Measurements from ENCODE around the gene FRMPD4.

The FRMPD4 gene

DNA sequence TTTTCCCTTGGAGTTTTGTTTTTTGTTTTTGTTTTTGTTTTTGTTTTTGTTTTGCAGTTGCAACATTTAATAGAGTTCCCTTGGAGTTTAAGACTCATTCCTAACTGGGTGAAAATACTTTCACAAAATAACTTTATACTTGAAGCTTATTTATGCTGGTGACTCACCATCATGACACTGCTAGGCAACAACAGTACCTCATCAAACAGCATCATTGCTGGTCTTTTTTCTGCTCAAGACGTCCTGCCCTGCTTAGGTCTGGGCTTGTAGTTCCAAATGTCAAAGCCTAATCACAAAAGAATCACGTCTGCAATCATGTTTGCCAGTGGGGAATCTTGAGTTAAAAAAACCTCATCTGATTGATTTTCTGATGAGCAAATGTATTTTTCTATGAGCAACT is 547.3 kb downstream of the FRMPD4 start:
- no peak for DNase-seq
- Histone ChIP-seq H3K36me3 (ENCODE audit: control insufficient read depth in 4 of 4, insufficient read depth in 4 of 4, low read length in 3 of 4) (no peaks in the 10 kb centered on the region), H3K4me1 (ENCODE audit: control extremely low read depth in 1 of 4, control insufficient read depth in 4 of 4, insufficient read depth in 4 of 4, low read length in 3 of 4) (no peaks in the 10 kb centered on the region), H3K9me3 (ENCODE audit: control extremely low read depth in 1 of 5, control insufficient read depth in 4 of 5, insufficient read depth in 2 of 5, low read depth in 1 of 5, low read length in 4 of 5) (peaks cover 0 to 2% (median 0%) of the 10 kb centered on the region in 5 experiments), H3K27ac (ENCODE audit: insufficient read depth in 1 of 2, low read depth in 1 of 2, low read length in 2 of 2, poor library complexity in 1 of 2, severe bottlenecking in 2 of 2) (no peak overlapping the region), H3K4me3 (ENCODE audit: control insufficient read depth in 1 of 7, extremely low read depth in 1 of 7, insufficient read depth in 4 of 7, low read depth in 2 of 7, low read length in 6 of 7) (no peak overlapping the region), H3K27me3 (replicated peaks in 2 of 5; ENCODE audit: control insufficient read depth in 4 of 5, insufficient read depth in 5 of 5, low read length in 4 of 5) (peaks cover 0 to 12% (median 2%) of the 10 kb centered on the region in 5 experiments)
- 50% methylated on average over 1 of the region's 2 CpGs for WGBS (ENCODE audit: insufficient coverage)
- CTCF ChIA-PET, result no interaction called here
- POLR2A ChIA-PET, result no interaction called here

DNA sequence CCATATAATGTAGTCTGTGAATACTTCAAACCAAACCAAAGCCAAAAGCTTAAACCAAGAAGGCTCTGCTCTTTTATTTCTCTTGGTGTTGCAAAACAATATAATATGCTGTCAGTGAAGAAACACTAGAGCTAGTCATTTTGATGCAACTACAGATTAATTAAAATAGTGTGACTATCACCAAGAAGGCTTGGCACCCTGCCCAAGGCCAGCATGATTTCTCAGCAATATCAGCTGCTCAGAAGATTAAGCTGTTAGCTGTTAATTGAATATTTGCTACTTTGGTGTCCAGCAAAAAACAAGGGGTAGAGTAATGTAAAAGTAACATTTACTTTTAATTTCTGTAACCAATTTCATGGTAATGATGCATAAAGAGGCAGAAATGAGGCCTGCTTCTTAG is 548.1 kb downstream of the FRMPD4 start:
- ChIA-PET CTCF (no interaction called here), POLR2A (no interaction called here)
- Histone ChIP-seq H3K4me3 (ENCODE audit: control insufficient read depth in 1 of 7, extremely low read depth in 1 of 7, insufficient read depth in 4 of 7, low read depth in 2 of 7, low read length in 6 of 7) (no peak overlapping the region), H3K36me3 (ENCODE audit: control insufficient read depth in 4 of 4, insufficient read depth in 4 of 4, low read length in 3 of 4) (no peaks in the 10 kb centered on the region), H3K27me3 (replicated peaks in 2 of 5; ENCODE audit: control insufficient read depth in 4 of 5, insufficient read depth in 5 of 5, low read length in 4 of 5) (peaks cover 0 to 12% (median 2%) of the 10 kb centered on the region in 5 experiments), H3K27ac (ENCODE audit: insufficient read depth in 1 of 2, low read depth in 1 of 2, low read length in 2 of 2, poor library complexity in 1 of 2, severe bottlenecking in 2 of 2) (no peak overlapping the region), H3K9me3 (ENCODE audit: control extremely low read depth in 1 of 5, control insufficient read depth in 4 of 5, insufficient read depth in 2 of 5, low read depth in 1 of 5, low read length in 4 of 5) (peaks cover 0 to 2% (median 0%) of the 10 kb centered on the region in 5 experiments), H3K4me1 (ENCODE audit: control extremely low read depth in 1 of 4, control insufficient read depth in 4 of 4, insufficient read depth in 4 of 4, low read length in 3 of 4) (no peaks in the 10 kb centered on the region)
- no peak for DNase-seq

DNA sequence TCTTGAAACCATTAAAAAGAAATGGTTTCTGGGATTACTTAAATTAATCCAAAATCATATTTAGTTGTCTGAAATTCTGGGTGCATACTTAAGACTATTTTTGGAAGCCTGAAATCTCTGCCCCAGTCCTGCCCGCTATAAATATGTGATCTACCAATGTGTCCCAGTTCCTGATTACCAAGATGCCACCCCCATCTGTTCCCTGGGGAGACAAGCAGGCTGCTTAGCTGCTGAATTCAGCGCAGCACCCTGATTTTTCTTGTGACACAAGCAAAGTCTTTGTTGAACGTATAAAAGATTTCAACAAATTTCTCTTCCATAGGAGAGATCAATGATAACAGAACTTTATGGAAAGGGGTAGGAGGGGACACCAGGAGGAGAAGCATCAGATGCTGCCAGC is 552.4 kb downstream of the FRMPD4 start:
- no peaks in the 10 kb centered on the region for H3K36me3 ChIP-seq (ENCODE audit: control insufficient read depth in 4 of 4, insufficient read depth in 4 of 4, low read length in 3 of 4)
- DNase-seq, result no peak
- ChIA-PET POLR2A (no interaction called here), CTCF (interaction anchor here (1.4 kb wide), 1 partner anchor 11 kb away, joined by 4 read pairs; no protein-coding TSS in a partner anchor)
- no peaks in the 10 kb centered on the region for H3K4me1 ChIP-seq (ENCODE audit: control extremely low read depth in 1 of 4, control insufficient read depth in 4 of 4, insufficient read depth in 4 of 4, low read length in 3 of 4)
- WGBS (ENCODE audit: insufficient coverage), result 85% methylated on average over 1 of the region's 3 CpGs
- H3K27me3 ChIP-seq (replicated peaks in 2 of 5; ENCODE audit: control insufficient read depth in 4 of 5, insufficient read depth in 5 of 5, low read length in 4 of 5), result peaks cover 0 to 9% (median 4%) of the 10 kb centered on the region in 5 experiments
- no peak overlapping the region for H3K4me3 ChIP-seq (ENCODE audit: control insufficient read depth in 1 of 7, extremely low read depth in 1 of 7, insufficient read depth in 4 of 7, low read depth in 2 of 7, low read length in 6 of 7)
- H3K9me3 ChIP-seq (ENCODE audit: control extremely low read depth in 1 of 5, control insufficient read depth in 4 of 5, insufficient read depth in 2 of 5, low read depth in 1 of 5, low read length in 4 of 5), result peaks cover 0 to 2% (median 0%) of the 10 kb centered on the region in 5 experiments
- H3K27ac ChIP-seq (ENCODE audit: insufficient read depth in 1 of 2, low read depth in 1 of 2, low read length in 2 of 2, poor library complexity in 1 of 2, severe bottlenecking in 2 of 2), result no peak overlapping the region

DNA sequence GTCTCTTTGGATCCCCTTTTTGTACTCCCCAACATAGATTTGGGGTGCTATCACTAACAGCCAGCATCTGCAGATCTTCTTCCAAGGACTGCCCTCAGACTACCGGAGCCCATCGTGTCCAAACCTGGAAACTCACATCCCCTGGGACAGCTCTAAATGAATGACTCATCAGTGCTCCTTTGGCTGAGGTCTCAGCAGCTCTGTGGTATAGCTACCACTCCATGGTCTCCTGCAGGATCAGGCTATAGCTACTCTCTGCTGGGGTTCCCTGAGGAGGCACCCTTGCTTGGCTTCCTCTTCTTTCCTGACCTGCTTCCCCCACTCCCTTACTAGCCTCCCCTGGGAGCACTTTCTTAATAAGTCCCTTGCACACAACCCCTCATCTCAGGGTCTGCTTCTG is 555.5 kb downstream of the FRMPD4 start:
- POLR2A ChIA-PET, result no interaction called here
- DNase-seq, result no peak

DNA sequence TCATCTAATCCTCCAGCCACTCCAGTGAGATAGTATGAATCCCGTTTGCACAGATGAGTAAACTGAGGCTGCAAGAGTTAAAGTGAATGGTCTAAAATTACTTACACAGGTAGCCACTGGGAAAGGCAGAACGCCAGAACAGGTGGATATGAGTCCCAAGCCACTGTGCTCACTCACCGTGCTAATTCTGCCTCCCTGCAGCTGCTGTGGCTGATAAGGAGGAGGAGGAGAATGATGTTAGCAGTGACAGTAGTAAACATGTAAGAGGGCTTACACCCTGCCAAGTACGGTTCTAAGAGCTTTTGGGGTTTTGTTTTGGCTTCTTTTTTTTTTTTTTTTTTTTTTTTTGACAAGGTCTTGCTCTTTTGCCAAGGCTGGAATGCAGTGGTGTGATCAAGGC is 562.5 kb downstream of the FRMPD4 start:
- POLR2A ChIA-PET, result no interaction called here
- H3K36me3 ChIP-seq (ENCODE audit: control insufficient read depth in 4 of 4, insufficient read depth in 4 of 4, low read length in 3 of 4), result no peaks in the 10 kb centered on the region
- H3K27me3 ChIP-seq (replicated peaks in 2 of 5; ENCODE audit: control insufficient read depth in 4 of 5, insufficient read depth in 5 of 5, low read length in 4 of 5), result peaks cover 0 to 5% (median 0%) of the 10 kb centered on the region in 5 experiments
- no peak overlapping the region for H3K4me3 ChIP-seq (ENCODE audit: control insufficient read depth in 1 of 7, extremely low read depth in 1 of 7, insufficient read depth in 4 of 7, low read depth in 2 of 7, low read length in 6 of 7)
- no peaks in the 10 kb centered on the region for H3K9me3 ChIP-seq (ENCODE audit: control extremely low read depth in 1 of 5, control insufficient read depth in 4 of 5, insufficient read depth in 2 of 5, low read depth in 1 of 5, low read length in 4 of 5)
- H3K27ac ChIP-seq (ENCODE audit: insufficient read depth in 1 of 2, low read depth in 1 of 2, low read length in 2 of 2, poor library complexity in 1 of 2, severe bottlenecking in 2 of 2), result no peak overlapping the region
- CTCF ChIA-PET, result interaction anchor here (1.1 to 1.2 kb wide), 2 partner anchors 8 to 71 kb away, joined by 3 read pairs; no protein-coding TSS in a partner anchor
- DNase-seq, result peak in 2 of 3 donors; percentile 6 to 26
- H3K4me1 ChIP-seq (ENCODE audit: control extremely low read depth in 1 of 4, control insufficient read depth in 4 of 4, insufficient read depth in 4 of 4, low read length in 3 of 4), result no peaks in the 10 kb centered on the region
- 52% methylated on average over 2 of the region's 4 CpGs for WGBS (ENCODE audit: insufficient coverage)

More for the DNA sequence above, 555.5 kb downstream of the FRMPD4 start:
- Histone ChIP-seq H3K4me1 (ENCODE audit: control extremely low read depth in 1 of 4, control insufficient read depth in 4 of 4, insufficient read depth in 4 of 4, low read length in 3 of 4) (no peaks in the 10 kb centered on the region), H3K4me3 (ENCODE audit: control insufficient read depth in 1 of 7, extremely low read depth in 1 of 7, insufficient read depth in 4 of 7, low read depth in 2 of 7, low read length in 6 of 7) (no peak overlapping the region), H3K36me3 (ENCODE audit: control insufficient read depth in 4 of 4, insufficient read depth in 4 of 4, low read length in 3 of 4) (no peaks in the 10 kb centered on the region), H3K27ac (ENCODE audit: insufficient read depth in 1 of 2, low read depth in 1 of 2, low read length in 2 of 2, poor library complexity in 1 of 2, severe bottlenecking in 2 of 2) (no peak overlapping the region), H3K9me3 (ENCODE audit: control extremely low read depth in 1 of 5, control insufficient read depth in 4 of 5, insufficient read depth in 2 of 5, low read depth in 1 of 5, low read length in 4 of 5) (no peaks in the 10 kb centered on the region), H3K27me3 (replicated peaks in 2 of 5; ENCODE audit: control insufficient read depth in 4 of 5, insufficient read depth in 5 of 5, low read length in 4 of 5) (peaks cover 0 to 5% (median 3%) of the 10 kb centered on the region in 5 experiments)
- WGBS (ENCODE audit: insufficient coverage), result 95% methylated on average over 2 of the region's 2 CpGs
- CTCF ChIA-PET, result interaction anchor here (1.5 to 1.8 kb wide), 2 partner anchors 8 to 77 kb away, joined by 3 to 6 read pairs; no protein-coding TSS in a partner anchor

DNA sequence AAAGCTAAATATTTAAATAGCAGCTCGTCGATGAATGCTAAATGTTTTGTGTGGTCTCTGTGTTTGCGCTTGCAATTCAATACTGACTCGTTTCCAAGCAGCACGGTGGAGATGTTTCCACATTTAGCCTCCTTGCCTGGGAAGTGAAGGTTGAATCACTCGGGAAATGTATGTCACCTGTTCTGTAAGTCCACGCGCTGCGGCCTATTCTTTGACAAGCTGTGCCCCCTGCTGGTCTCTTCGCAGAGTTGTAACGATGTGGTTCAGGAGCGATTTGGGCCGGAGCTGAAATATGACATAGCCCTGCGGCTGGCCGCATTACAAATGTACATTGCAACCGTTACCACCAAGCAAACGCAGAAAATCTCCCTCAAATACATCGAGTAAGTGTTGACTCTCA is 563.4 kb downstream of the FRMPD4 start:
- Histone ChIP-seq H3K4me3 (ENCODE audit: control insufficient read depth in 1 of 7, extremely low read depth in 1 of 7, insufficient read depth in 4 of 7, low read depth in 2 of 7, low read length in 6 of 7) (no peak overlapping the region), H3K27ac (ENCODE audit: insufficient read depth in 1 of 2, low read depth in 1 of 2, low read length in 2 of 2, poor library complexity in 1 of 2, severe bottlenecking in 2 of 2) (no peak overlapping the region), H3K36me3 (ENCODE audit: control insufficient read depth in 4 of 4, insufficient read depth in 4 of 4, low read length in 3 of 4) (no peaks in the 10 kb centered on the region), H3K4me1 (ENCODE audit: control extremely low read depth in 1 of 4, control insufficient read depth in 4 of 4, insufficient read depth in 4 of 4, low read length in 3 of 4) (no peaks in the 10 kb centered on the region), H3K9me3 (ENCODE audit: control extremely low read depth in 1 of 5, control insufficient read depth in 4 of 5, insufficient read depth in 2 of 5, low read depth in 1 of 5, low read length in 4 of 5) (no peaks in the 10 kb centered on the region), H3K27me3 (replicated peaks in 2 of 5; ENCODE audit: control insufficient read depth in 4 of 5, insufficient read depth in 5 of 5, low read length in 4 of 5) (peaks cover 0 to 5% (median 0%) of the 10 kb centered on the region in 5 experiments)
- CTCF ChIA-PET, result interaction anchor here (0.7 to 1.4 kb wide), 7 partner anchors 8 to 102 kb away, joined by 3 to 5 read pairs (median 3); no protein-coding TSS in a partner anchor
- POLR2A ChIA-PET, result no interaction called here
- DNase-seq, result peak; percentile 49 to 70 (median 68)
- 18% methylated on average over 8 of the region's 18 CpGs for WGBS (ENCODE audit: insufficient coverage)

DNA sequence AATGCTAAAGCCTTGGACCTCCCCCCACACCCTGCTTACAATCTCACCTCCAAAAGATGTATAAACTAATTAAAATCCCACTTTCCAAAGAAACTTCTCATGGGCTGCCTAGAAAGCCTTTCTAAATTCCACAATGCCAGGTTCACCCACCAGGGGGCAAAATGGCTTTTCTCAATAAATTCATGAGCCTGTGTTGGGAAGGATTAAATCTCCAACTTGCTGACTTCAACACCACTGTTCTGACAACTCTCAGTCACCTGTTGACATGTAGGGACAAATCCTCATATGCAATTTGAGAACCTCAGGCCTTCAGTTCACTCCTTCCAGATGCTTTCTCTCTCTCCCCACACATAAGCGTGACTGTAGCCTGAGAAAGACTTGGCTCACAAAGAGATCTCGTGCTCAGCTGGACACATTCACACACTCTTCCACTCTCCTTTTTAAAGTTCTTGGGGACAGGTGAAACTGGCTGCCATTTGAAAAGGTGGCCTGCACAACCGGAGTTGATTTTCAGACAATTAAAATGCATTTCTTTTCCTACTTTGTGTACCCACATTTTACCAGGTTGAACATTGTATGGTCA is 564.3 kb downstream of the FRMPD4 start:
- CTCF ChIA-PET, result interaction anchor here (0.9 to 1.4 kb wide), 3 partner anchors 9 to 101 kb away, joined by 3 to 5 read pairs (median 3); no protein-coding TSS in a partner anchor
- Histone ChIP-seq H3K27ac (ENCODE audit: insufficient read depth in 1 of 2, low read depth in 1 of 2, low read length in 2 of 2, poor library complexity in 1 of 2, severe bottlenecking in 2 of 2) (no peak overlapping the region), H3K4me1 (ENCODE audit: control extremely low read depth in 1 of 4, control insufficient read depth in 4 of 4, insufficient read depth in 4 of 4, low read length in 3 of 4) (no peaks in the 10 kb centered on the region), H3K36me3 (ENCODE audit: control insufficient read depth in 4 of 4, insufficient read depth in 4 of 4, low read length in 3 of 4) (no peaks in the 10 kb centered on the region), H3K27me3 (replicated peaks in 2 of 5; ENCODE audit: control insufficient read depth in 4 of 5, insufficient read depth in 5 of 5, low read length in 4 of 5) (peaks cover 0 to 5% (median 0%) of the 10 kb centered on the region in 5 experiments), H3K9me3 (ENCODE audit: control extremely low read depth in 1 of 5, control insufficient read depth in 4 of 5, insufficient read depth in 2 of 5, low read depth in 1 of 5, low read length in 4 of 5) (no peaks in the 10 kb centered on the region), H3K4me3 (ENCODE audit: control insufficient read depth in 1 of 7, extremely low read depth in 1 of 7, insufficient read depth in 4 of 7, low read depth in 2 of 7, low read length in 6 of 7) (no peak overlapping the region)
- POLR2A ChIA-PET, result no interaction called here
- WGBS (ENCODE audit: insufficient coverage), result 90% methylated on average over 3 of the region's 3 CpGs
- DNase-seq, result peak in 2 of 3 donors; percentile 26 to 33

All from common myeloid progenitor, CD34-positive (primary cell).